DND-41 (cell line): Measurements from ENCODE around the gene CPN2.

ENCODE experiments used
- ATAC-seq: fragments of 200-7000 bp; cut with Tn5 transposase; 3 replicates; pipeline ENCODE4 v1.9.1; 2021; ENCODE audit warnings: low read depth; ENCODE audit not compliant: insufficient read depth
- DNase-seq: peaks from one replicate; pipeline ENCODE4 v3.0.0-alpha.2; 2020
- H2AFZ ChIP-seq: 2 replicates; pipeline ENCODE4 v1.6.0; 2012; ENCODE audit warnings: low read depth, low read length
- H3K27ac ChIP-seq: 2 replicates; pipeline ENCODE4 v1.5.1; 2012; ENCODE audit warnings: low read length, inconsistent platforms
- H3K27me3 ChIP-seq: fragments of 200-600 bp; sonication (generic); 2 replicates; pipeline ENCODE4 v1.6.0; 2012; ENCODE audit warnings: low read length, mild to moderate bottlenecking, inconsistent platforms; ENCODE audit not compliant: insufficient read depth, poor library complexity
- H3K36me3 ChIP-seq: 2 replicates; pipeline ENCODE4 v1.5.1; 2012; ENCODE audit warnings: low read length, inconsistent platforms; ENCODE audit not compliant: insufficient read depth
- H3K4me1 ChIP-seq: 2 replicates; pipeline ENCODE4 v1.5.1; 2012; ENCODE audit warnings: mild to moderate bottlenecking, low read length; ENCODE audit not compliant: insufficient read depth
- H3K4me2 ChIP-seq: 2 replicates; pipeline ENCODE4 v1.6.0; 2012; ENCODE audit warnings: mild to moderate bottlenecking, moderate library complexity, low read length, inconsistent platforms; ENCODE audit not compliant: insufficient read depth
- H3K4me3 ChIP-seq, 2 experiments: fragments of 200-600 bp in 1 of 2; shearing (Covaris generic) in 1 of 2; 2 replicates each; pipeline ENCODE4 v1.5.1; 2012 to 2016; ENCODE audit warnings: inconsistent platforms in 2 of 2, low read length in 2 of 2, mild to moderate bottlenecking in 2 of 2, low read depth in 1 of 2, moderate library complexity in 1 of 2
- H3K79me2 ChIP-seq: 2 replicates; pipeline ENCODE4 v1.6.0; 2012; ENCODE audit warnings: low read length, inconsistent platforms; ENCODE audit not compliant: insufficient read depth
- H3K9ac ChIP-seq: 2 replicates; pipeline ENCODE4 v1.6.0; 2012; ENCODE audit warnings: low read depth, mild to moderate bottlenecking, inconsistent platforms, low read length, moderate library complexity
- H3K9me3 ChIP-seq: 2 replicates; pipeline ENCODE4 v1.5.1; 2012; ENCODE audit warnings: low read length, moderate library complexity, mild to moderate bottlenecking, inconsistent platforms; ENCODE audit not compliant: insufficient read depth, severe bottlenecking
- H4K20me1 ChIP-seq: 2 replicates; pipeline ENCODE4 v1.6.0; 2012; ENCODE audit warnings: low read length; ENCODE audit not compliant: insufficient read depth
- CTCF ChIP-seq: IDR thresholded peaks from 2 replicates; pipeline ENCODE4 v1.5.1; 2012; ENCODE audit warnings: borderline replicate concordance, low read length, moderate library complexity, mild to moderate bottlenecking; ENCODE audit not compliant: poor library complexity, severe bottlenecking; ENCODE audit errors: extremely low read depth
- EZH2 ChIP-seq: IDR thresholded peaks from 3 replicates; pipeline ENCODE4 v1.6.1; 2012; ENCODE audit warnings: borderline replicate concordance, low read depth, mild to moderate bottlenecking, moderate library complexity, low read length, inconsistent platforms; ENCODE audit not compliant: severe bottlenecking

Gene CPN2

GRCh38 chr3:194354315-194354714, 3.2 kb upstream of the CPN2 start:
- Histone ChIP-seq H3K9ac (no peak overlapping the region), H3K79me2 (no peaks in the 10 kb centered on the region), H3K36me3 (no peaks in the 10 kb centered on the region), H2AFZ (no peak overlapping the region), H3K4me1 (peaks cover 25% of the 10 kb centered on the region), H3K27me3 (no peaks in the 10 kb centered on the region), H3K9me3 (no peaks in the 10 kb centered on the region), H3K4me3 (no peak overlapping the region), H3K4me2 (no peak overlapping the region), H4K20me1 (no peaks in the 10 kb centered on the region), H3K27ac (peak overlapping the region; percentile 24; the same call in 1 of the 2 replicates)
- DNase-seq (no peak), ATAC-seq (no peak)
- TF ChIP-seq CTCF: no peak
- TF ChIP-seq EZH2: no peak

GRCh38 chr3:194352667-194353246, 1.6 kb upstream of the CPN2 start:
- DNase-seq: no peak
- no peak overlapping the region for H3K27ac ChIP-seq
- TF ChIP-seq EZH2: no peak

GRCh38 chr3:194351952-194352536, 916 bp upstream of the CPN2 start:
- Histone ChIP-seq H3K4me1 (peaks cover 25% of the 10 kb centered on the region), H3K27ac (no peak overlapping the region), H4K20me1 (no peaks in the 10 kb centered on the region), H3K9me3 (no peaks in the 10 kb centered on the region), H3K4me3 (no peak overlapping the region), H3K27me3 (no peaks in the 10 kb centered on the region), H3K79me2 (no peaks in the 10 kb centered on the region), H2AFZ (no peak overlapping the region), H3K9ac (no peak overlapping the region), H3K36me3 (no peaks in the 10 kb centered on the region), H3K4me2 (no peak overlapping the region)
- no peak for DNase-seq
- TF ChIP-seq CTCF: no peak
- TF ChIP-seq EZH2: no peak
- ATAC-seq: no peak

More at GRCh38 chr3:194352667-194353246, 1.6 kb upstream of the CPN2 start:
- Histone ChIP-seq H3K4me1 (peaks cover 25% of the 10 kb centered on the region), H3K4me2 (no peak overlapping the region), H3K27me3 (no peaks in the 10 kb centered on the region), H3K9me3 (no peaks in the 10 kb centered on the region), H3K4me3 (no peak overlapping the region), H3K79me2 (no peaks in the 10 kb centered on the region), H3K9ac (no peak overlapping the region), H3K36me3 (no peaks in the 10 kb centered on the region), H4K20me1 (no peaks in the 10 kb centered on the region), H2AFZ (no peak overlapping the region)
- ATAC-seq: no peak

GRCh38 chr3:194350726-194351071, 429 bp downstream of the CPN2 start:
- H3K4me1 ChIP-seq: peaks cover 19% of the 10 kb centered on the region

More at GRCh38 chr3:194350726-194351071, 429 bp downstream of the CPN2 start:
- no peaks in the 10 kb centered on the region for H3K36me3 ChIP-seq
- H3K79me2 ChIP-seq: no peaks in the 10 kb centered on the region
- no peak overlapping the region for H2AFZ ChIP-seq
- H3K27me3 ChIP-seq: no peaks in the 10 kb centered on the region
- H3K27ac ChIP-seq: no peak overlapping the region
- H3K4me2 ChIP-seq: no peak overlapping the region
- H4K20me1 ChIP-seq: no peaks in the 10 kb centered on the region
- no peak overlapping the region for H3K9ac ChIP-seq
- no peaks in the 10 kb centered on the region for H3K9me3 ChIP-seq
- no peak for DNase-seq
- no peak for ATAC-seq
- no peak overlapping the region for H3K4me3 ChIP-seq
- TF ChIP-seq CTCF (no peak), EZH2 (no peak)
